Stimulated activated CD4-positive, alpha-beta T cell treated with anti-CD3 and anti-CD28 coated beads, TNF-alpha, amount 100 ng/mL, for 24 hours (primary cell): ENCODE data around the gene MYO16.

Experiments used
- DNase-seq, 3 experiments: peaks; one replicate each; pipeline ENCODE4 v3.0.0-alpha.2; 2020; ENCODE audit warnings: low read depth in 3 of 3

Gene MYO16

DNA sequence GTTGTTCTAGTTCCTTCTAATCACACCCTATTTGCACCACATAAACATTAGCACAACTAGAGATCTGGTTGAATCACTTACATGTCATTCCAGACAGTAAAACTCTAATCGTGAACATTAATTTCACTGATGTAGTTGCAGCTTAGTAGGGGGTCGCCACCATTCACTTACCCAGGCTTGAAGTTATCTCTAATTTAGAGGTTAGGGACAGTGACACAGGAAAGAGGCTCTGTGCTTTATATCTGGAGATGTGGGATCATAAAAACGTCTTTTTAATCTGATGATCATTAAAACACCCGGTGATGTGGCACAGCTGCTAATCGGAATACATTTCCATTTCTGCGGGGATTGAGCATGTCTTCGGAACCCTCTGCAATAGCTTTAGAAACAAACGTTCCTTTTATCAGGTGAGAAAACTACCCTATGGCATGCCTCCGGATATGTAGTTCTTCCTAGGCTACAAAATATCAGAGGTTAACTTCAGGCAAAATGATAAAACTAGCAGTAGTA is 523.0 kb downstream of the MYO16 start:
- no peak for DNase-seq

DNA sequence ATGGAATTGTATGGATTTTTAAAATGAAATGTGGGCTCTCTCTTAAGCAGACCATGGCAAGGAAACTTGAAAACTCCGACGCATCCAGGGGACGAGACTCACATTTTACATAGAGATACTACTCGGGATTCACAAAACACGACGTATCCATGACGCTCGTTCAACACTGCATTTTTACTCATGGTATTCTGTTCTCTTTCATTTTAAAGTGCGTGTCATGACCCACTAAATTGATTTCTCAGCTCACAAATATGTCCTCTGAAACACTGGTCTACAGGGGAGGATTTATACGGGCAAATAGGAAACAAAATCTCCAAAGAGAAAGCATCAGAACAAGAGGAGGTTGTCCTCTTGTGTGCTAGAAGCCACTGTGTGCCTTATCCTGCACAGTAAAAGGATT is 523.5 kb downstream of the MYO16 start:
- no peak for DNase-seq

DNA sequence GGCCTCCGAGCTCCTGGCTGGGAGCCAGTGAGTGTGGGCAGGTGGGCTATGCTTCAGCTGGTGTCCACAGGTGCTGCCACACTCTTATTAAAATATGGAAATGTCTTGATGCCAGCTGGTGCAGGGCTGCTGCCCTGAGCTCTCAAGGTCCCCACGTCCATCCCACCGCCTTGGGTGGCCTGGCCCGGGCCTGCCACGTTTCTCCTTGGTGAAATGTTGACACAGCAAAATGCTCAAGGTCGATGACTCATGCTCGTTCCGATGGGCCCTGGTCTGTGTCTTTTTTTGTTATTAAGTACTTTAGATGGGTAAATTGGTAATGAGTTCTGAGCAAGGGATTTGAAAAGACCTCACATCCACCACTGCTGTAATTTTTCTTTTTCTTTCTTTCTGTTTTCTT is 524.7 kb downstream of the MYO16 start:
- no peak for DNase-seq

DNA sequence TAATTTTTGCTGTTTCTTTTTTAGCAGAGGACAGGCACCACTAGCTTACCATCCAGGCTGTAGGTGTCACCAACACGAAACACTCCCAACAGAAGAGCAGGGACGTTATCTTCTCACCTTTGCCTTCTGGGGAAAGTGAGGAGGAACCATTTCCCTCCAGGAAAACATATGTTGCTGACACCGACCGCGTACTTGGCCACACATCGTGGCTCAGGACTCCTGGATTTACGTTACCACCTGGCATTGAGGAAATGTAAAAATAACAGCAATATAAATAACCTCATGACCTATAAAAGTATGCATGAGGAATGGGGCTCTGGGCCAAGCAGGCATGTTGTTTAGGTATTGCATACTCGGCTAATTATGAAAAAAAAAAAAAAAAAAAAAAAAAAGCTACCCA is 525.1 kb downstream of the MYO16 start:
- DNase-seq: no peak

DNA sequence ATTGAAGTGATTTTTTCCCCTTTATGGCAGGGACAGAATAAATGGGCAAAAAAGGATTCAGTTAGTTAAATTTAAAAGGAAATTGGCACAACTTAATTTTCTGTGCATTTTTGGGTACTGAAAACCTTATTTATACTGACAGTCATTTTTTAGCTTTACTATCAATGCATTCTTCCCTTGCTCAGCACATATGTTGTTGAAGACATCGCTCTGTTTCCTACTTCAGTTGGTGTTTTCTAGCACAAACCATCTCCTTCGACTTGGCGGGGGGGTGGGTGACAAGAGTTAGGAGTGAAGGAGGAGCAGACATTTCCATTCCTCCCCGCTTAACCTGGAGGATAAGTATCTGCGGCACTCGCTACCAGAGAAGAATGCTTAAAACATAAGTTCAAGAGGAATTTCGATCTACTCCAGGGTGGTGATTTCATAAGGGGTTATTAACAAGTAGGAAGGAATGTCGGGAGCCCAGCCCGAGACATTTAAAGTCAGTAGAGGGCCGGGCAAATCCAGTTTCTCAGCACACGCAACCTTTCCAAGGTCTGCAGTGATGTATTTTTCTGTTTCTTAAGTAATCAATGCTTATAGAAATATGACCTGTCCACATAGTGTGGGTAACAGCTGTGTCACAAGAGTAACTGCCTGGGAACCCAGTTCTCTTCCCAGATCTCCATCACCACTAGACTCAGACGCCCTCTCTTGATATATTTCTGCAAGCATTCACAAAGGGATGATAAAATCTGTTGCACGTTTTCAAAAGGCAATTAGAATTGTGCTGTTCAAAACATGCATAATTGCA is 525.8 kb downstream of the MYO16 start:
- DNase-seq: no peak

DNA sequence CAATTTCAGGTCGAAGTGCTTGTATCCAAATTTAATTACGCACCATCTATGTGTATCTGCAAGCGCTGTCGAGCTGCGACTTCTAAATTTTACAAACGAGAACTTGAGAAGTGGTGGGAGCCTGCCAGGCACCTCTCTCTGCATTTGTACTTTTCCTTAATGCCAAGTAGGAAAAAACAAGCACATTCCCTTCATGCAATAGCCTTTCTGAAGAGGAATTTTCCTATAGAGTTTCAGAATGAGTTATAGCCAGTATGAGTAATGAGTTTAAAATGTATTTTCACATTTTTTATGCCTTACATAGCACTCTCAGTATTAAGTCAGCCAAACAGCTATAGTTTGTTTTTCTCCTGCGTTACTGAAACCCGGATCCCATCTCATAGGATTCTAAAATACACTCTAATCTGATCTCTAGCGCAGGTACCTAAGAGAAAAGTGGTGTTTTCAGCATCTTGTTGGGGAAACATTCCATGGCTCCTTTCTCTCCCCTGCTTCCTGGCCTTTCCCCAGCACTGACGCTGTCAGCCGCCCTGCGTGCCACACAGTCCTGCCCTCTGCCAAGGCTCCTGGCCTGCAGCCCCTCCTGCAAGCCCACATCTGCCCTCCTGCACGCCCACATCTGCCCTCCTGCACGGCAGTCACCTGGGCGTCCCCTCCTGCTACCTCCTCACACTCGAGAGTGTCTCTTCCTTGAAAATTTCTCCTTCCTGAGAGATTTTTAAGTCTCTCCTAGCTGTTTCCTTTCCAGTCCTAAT is 526.9 kb downstream of the MYO16 start:
- DNase-seq: no peak

DNA sequence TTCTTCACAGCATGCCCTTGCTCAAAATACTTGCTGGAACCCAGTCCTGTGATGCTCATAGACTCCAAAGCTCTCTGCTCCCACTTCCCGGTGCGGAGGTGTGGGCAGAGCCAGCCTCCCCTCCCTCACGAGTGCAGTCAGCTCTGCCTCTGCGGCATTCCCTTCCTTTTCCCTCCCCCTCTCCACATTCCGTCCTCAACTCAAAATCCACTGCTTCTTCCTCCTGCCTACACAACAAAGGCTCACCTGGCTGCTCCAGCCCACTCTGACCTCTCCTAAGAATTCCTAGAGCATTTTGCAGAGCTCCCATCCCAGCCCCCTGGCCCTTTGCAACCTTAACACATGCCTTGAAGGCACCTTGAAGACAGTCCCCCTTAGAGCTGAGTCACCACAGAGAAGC is 527.9 kb downstream of the MYO16 start:
- no peak for DNase-seq

DNA sequence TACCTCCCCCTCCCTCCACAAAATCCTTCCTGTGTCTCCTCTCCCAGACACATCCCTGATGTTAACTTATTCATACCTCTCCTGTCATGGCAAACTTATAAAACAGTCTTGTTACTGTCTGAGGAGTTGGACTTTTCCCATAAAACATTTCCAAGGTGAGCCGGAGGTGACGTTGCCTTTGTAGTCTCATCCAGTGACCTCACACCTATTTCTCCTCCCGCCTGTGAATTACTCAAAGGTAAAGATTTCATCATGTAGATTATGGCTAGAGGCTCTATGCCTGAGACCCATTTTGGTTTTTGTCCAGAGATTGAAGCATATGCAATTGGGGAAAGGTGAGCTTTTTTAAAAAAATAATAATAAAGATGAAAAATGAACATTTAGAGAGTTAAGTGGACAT is 529.0 kb downstream of the MYO16 start:
- DNase-seq: no peak

DNA sequence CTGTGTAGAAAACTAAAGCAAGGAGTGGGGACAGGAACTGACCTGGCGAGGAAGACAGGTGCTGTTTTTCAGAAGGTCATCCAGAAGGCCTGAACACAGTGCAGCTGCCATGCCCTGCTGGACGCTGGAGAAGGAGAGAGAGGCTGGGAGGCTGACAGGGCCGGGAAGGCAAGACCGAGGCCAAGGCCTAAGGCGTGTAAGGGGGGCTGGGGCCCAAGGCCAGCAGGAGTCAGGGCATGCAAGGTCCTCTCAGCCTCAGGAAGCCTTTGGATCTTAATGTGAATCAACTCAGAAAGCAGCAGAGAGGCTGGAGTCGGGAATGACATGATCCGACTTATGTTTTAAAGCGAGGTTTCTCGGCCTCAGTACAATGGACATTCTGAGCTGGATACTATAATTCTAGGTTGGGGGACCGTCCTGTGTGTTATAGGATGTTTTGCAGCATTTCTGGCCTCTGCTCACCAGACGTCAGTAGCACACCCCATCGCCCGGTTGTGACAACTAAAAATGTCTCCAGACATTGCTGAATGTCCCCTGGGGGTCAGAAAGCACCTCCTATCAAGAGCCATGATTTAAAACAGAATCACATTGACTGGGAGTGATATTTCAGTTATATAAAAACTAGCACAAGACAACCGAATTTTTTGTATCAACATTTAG is 530.4 kb downstream of the MYO16 start:
- no peak for DNase-seq

DNA sequence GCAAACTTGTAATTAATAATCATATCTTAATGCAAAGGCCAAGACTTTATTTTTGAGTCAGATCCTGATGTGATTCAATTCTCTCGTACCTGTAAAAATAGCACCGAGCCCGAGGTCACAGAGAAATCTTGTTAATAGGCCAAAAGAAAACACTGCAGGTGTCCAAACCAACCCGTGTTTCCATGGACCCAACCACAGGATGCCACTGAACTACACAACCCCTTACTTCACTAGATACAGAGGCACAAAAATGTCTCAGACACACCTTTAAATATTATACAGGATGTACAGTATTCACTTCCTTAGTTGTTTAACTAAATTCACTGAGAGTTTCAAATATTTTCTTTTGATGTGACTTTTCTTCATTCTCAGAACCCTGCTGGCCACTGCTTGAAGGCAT is 530.9 kb downstream of the MYO16 start:
- no peak for DNase-seq

DNA sequence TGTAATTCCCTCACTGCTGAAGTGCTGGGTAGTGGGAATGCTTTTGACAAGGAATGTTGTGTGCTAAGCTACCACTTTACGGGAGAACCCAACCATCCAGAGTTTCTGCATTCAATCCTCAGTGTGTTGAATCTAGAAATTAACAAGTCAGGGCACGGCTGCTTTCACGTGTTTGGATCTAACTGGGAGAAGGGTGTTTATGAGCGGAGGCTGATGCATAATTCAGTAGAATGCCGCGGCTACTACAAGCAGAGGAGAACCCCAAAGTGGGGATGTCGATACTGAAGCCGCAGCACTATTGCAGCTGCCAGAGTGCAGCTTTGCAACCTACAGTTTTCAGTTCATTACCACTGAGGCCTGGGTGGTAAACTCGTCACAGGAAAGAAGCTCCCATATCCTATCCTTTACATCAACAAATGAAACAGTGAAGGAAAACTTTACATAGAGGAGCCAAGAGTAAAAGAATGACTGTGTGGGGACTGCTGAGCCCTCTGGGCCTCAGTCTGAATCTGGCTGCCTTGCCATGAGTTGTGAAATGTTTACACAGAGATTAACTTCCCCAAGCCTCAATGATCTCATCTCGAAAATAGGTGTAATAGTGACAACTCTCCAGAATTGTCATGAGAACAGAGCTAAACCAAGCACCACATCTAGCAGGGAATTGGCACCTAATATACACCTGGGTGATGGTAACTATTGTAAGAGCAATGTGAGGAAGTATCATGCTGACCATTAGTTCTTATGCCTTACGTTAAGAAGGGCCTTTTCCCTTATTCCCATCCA is 531.7 kb downstream of the MYO16 start:
- no peak for DNase-seq

DNA sequence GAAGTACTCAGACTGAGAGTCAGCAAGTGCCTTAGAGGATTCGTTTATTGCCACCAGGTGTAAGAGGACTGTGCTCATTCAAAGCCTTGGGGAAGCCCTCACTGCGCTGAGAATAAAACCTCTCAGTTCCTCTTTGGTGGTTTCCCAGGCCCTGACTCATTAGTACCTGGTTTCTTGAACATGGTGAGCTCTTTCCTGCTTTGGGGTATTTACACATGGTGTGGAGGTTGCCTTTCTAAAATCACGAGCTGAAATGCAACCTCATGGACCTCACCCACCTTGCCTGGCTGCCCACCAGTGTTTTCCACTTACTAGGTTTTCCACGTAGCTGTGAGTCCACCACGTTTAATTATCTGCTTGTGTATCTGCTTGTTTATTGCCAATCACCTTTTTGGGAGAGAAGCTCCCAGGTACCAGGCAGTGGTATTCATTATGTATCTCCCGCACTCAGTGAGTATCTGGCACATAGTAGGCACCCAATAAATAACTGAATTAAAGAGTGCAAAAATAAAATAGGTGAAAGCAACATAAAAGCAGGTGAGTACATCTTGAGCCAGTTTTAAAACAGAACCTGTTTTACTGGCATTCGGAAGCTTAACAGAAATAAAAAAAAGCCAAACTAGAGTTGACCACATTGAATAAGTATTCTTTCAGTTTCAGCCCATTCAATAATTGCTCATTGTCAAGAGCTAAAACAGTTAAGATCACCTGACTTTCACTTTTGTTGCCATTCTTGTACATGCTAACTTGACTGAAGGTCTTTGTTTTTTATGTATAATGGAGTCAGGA is 533.0 kb downstream of the MYO16 start:
- DNase-seq: peak in 1 of 3 experiments; percentile 11

DNA sequence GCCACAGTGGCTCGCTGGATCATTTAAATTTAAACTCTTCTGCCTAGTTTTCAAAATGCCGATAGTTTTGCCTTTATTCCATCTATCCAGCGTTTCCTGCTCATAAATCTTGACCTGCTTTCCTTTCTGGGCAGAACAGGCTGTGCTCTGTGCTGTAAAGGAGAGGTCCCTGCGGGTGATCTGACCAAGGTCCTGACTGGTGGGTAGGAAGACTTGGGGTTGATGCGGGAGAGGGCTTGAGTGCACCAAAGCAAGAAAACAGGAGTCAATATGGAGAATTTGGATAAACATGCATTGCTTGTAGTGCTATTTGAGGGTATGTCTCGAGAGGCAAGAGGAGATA is 533.6 kb downstream of the MYO16 start:
- DNase-seq: no peak

DNA sequence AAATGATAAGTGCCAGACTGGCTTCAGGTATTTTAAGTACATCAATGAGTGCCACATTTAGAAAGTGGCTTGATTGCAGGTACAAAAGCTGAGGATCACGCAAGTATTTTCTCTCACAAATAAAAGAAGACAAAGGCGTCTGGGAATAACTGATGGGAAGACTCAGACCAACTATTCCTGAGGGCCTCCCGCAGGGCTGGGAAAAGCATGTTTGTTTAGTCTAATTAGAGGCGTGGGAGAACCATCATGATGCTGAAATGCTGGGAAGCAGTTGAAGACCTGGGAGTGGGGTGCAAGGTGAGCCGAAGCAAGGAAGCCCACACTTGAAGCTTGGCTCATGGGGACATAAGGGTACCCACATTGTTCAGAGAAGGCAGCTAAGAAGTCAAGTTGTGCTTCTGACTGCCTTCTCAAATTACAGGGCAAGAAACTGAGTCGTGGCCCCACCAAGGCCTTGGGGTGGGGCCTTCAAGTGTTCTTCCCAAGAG is 536.0 kb downstream of the MYO16 start:
- no peak for DNase-seq

DNA sequence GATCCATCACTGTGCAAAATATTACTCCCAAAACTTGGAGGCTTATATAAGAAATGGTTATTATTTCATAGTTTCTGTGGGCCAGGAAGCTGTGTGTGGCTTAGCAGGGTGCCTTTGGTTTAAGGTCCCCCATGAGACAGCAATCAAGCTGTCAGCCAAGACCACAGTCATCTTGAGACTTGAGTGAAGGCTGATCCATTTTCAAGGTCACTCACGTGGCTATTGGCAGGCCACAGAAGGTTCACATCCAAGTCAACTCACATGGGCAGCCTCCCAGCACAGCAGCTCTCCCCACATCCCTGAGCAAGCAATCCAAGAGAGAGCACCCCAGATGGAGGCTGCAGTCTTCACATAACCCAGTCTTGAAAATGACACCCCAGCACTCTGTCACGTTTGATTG is 537.4 kb downstream of the MYO16 start:
- no peak for DNase-seq

DNA sequence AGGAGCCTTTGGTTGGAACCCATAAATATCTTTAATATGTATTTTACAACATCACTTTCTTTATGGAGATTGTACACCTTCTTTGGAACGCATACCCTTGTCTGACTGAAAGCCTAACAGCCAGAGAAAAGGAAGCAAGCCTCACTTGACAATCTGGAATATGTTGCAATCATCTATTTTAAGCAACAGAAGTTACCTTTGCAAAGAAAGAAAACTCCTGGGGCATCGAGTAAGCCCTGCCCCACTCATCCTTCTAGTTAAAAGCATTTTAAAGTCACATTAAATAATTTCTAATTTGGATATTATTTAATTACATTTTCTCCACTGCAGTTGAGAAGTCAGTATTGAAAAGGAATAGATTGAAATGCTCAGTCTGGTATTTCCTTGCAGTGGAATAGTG is 542.7 kb downstream of the MYO16 start:
- no peak for DNase-seq

DNA sequence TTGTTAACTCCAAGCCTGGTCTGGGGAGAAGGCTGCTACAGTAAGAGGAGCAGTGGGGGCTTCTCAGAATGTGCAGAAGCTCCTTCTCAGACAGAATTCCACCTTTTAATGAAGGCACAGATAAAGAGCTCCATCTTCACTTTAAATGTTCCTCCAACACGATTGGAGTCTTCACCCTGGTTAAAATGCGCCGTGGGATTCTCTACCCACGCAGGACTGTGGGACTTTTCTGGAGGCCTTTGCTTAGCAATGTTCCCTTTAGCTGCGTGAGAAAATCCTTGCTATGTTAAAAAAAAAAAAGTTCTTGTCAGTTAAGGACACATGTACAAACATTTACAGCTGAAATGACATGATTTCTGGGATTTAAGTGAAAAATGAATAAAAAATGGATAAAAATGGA is 546.3 kb downstream of the MYO16 start:
- DNase-seq: no peak

DNA sequence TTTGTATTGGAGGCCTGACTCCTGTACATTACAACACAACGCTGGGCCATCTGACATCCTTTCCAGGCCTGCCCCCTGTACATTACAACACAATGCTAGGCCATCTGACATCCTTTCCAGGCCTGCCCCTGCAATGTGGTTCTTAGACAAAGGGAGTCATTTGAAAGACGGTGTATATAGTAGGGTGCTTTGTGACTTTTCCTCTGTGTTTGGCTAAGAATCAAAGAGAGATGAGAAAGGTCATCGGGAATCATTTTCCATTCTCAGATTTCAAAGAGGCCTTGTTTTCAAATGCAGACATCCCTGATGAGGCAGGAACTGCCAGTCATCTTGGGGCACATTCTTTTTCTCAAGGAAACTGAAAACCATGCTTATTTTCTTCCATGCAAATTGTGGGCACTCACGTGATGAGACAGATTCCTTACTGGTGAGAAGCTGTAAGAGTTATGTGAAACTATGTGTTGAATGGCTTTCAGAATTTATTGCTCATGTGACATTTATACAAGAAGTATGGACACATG is 551.6 kb downstream of the MYO16 start:
- no peak for DNase-seq

DNA sequence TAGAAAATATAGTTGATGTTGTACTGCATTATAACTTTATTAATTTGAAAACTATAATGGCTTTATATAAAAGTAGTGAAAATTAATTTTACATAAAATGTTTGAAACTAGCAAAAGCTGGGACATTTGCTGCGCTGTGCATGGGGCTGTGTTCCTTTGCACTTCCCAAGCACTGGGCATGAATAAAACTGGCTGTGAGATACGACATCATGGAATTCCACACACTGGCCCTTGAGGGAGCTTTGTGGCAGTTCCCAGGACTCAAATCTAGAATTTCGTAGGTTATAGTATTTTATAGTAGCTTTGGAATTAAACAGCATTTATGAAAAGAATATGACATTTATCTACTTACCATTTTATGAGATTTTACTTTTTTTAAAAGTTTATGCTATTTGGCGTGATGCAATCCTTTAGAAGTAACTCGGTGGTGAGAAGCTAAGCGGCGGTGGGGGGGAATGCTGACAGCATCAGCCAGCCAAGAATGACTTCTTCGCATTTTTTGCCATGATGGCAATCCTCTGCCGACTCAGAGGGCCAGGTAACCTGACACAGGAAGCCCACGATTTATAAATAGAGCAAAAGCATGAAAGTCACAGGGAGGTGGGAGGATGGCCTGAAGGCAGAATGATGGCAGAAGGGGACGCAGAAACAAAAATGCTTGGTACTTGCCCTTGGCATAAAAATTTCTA is 553.5 kb downstream of the MYO16 start:
- no peak for DNase-seq

DNA sequence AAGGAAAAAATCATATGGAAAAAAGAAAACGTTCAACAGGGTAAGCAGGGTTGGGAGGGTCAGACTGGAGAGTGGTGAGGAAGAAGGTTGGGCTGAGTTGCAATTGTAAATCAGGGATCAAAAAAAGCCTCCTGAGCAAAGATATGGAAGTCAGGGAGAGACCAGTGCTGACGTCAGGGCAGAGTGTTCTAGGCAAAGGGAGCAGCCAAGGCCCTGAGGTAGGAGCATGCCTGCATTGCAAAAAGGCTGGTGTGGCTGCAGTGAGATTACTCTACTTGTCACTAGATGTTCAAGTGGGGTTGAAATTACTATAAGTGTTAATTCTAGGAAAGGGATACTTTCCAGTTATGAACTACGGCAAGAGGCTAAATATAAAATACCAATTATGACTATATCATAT is 562.0 kb downstream of the MYO16 start:
- DNase-seq: no peak
